ENCODE results near the gene MED12L. TPM values are rescaled to one million over a fixed set of nuclear protein-coding genes. Genes with fewer than 3 reads are reported as not detected.

The MED12L gene
- total and polyA plus RNA-seq, 8 donors: 0.08 to 0.88 (median 0.45) TPM

DNA sequence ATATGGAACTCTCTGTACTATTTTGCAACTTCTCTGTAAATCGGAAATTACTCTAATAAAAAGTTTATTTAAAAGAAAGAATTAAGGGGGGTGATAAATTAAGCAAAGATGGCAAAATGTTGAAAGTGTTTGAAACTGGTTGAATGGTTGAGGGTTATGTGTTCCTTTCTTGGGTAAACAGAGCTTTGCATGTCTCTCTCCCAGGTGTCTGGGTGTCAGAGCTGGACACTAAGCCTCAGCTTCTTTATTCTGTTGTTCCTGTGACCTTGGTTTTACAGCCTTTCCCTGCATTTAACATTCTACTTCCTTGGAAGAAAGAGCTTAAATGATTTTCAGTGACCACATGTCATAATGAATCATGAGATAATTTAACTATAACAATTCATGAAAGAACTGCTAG is 110.4 kb downstream of the MED12L start:
- Histone ChIP-seq H3K4me3 (no peak overlapping the region), H3K9me3 (no peaks in the 10 kb centered on the region), H3K4me1 (peaks cover 0 to 3% (median 0%) of the 10 kb centered on the region in 3 donors), H3K27me3 (no peaks in the 10 kb centered on the region), H3K27ac (no peak overlapping the region), H3K36me3 (no peaks in the 10 kb centered on the region)
- ATAC-seq (no peak), FAIRE-seq (no peak), DNase-seq (no peak)
- TF ChIP-seq, protein P1, sequence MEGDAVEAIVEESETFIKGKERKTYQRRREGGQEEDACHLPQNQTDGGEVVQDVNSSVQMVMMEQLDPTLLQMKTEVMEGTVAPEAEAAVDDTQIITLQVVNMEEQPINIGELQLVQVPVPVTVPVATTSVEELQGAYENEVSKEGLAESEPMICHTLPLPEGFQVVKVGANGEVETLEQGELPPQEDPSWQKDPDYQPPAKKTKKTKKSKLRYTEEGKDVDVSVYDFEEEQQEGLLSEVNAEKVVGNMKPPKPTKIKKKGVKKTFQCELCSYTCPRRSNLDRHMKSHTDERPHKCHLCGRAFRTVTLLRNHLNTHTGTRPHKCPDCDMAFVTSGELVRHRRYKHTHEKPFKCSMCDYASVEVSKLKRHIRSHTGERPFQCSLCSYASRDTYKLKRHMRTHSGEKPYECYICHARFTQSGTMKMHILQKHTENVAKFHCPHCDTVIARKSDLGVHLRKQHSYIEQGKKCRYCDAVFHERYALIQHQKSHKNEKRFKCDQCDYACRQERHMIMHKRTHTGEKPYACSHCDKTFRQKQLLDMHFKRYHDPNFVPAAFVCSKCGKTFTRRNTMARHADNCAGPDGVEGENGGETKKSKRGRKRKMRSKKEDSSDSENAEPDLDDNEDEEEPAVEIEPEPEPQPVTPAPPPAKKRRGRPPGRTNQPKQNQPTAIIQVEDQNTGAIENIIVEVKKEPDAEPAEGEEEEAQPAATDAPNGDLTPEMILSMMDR (IDR thresholded peaks at IDR 0.05): no peak
- intact Hi-C loops (cut with DNase I): no loop called here
- 71 to 74% methylated on average over 1 of the region's 1 CpG for WGBS, 2 donors

DNA sequence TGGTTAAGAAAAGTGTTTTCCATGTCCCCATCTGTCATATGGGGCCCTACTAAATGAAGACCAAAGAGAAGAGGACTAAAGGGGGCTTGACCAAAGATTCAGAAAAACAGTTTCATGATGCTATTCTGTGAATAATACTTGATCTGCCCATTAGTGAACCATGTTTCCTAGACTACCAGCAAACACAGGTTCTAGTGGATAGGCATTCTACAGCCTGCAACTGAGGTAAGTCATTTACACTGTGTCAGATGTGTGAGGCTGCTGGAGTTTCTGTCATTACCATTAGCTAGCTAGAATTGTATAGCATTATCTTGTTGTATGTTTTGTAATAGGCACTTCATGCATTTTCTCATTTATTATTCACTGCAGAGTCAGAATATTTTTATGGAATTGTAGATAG is 111.0 kb downstream of the MED12L start:
- no peak overlapping the region for H3K4me3 ChIP-seq
- peaks cover 0 to 3% (median 0%) of the 10 kb centered on the region in 3 donors for H3K4me1 ChIP-seq
- TF ChIP-seq, protein P1 (IDR thresholded peaks at IDR 0.05): no peak
- H3K36me3 ChIP-seq: no peaks in the 10 kb centered on the region
- FAIRE-seq (no peak), DNase-seq (no peak), ATAC-seq (no peak)
- no peaks in the 10 kb centered on the region for H3K27me3 ChIP-seq
- no peaks in the 10 kb centered on the region for H3K9me3 ChIP-seq
- intact Hi-C loops (cut with DNase I): no loop called here
- no peak overlapping the region for H3K27ac ChIP-seq

DNA sequence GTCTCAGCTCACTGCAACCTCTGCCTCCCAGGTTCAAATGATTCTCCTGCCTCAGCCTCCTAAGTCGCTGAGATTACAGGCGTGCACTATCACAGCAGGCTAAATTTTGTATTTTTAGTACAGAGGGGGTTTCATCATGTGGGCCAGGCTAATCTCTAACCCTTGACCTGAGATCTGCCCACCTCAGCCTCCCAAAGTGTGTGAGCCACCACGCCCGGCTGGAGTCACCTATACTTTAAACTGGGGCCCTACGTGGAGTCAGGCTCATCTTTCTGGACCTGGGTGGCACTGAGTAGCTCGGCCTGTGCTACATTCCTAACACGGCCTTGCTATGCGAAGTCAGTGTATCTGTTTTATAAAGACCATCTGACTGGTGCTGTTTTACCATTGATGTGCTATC is 111.8 kb downstream of the MED12L start:
- H3K4me3 ChIP-seq: no peak overlapping the region
- no peaks in the 10 kb centered on the region for H3K36me3 ChIP-seq
- TF ChIP-seq, protein P1 (IDR thresholded peaks at IDR 0.05): no peak
- ATAC-seq (no peak), DNase-seq (no peak), FAIRE-seq (no peak)
- 91 to 98% methylated on average over 8 of the region's 8 CpGs for WGBS, 2 donors
- peaks cover 0 to 3% (median 0%) of the 10 kb centered on the region in 3 donors for H3K4me1 ChIP-seq
- H3K27me3 ChIP-seq: no peaks in the 10 kb centered on the region
- H3K9me3 ChIP-seq: no peaks in the 10 kb centered on the region
- intact Hi-C loops (cut with DNase I): no loop called here
- no peak overlapping the region for H3K27ac ChIP-seq

DNA sequence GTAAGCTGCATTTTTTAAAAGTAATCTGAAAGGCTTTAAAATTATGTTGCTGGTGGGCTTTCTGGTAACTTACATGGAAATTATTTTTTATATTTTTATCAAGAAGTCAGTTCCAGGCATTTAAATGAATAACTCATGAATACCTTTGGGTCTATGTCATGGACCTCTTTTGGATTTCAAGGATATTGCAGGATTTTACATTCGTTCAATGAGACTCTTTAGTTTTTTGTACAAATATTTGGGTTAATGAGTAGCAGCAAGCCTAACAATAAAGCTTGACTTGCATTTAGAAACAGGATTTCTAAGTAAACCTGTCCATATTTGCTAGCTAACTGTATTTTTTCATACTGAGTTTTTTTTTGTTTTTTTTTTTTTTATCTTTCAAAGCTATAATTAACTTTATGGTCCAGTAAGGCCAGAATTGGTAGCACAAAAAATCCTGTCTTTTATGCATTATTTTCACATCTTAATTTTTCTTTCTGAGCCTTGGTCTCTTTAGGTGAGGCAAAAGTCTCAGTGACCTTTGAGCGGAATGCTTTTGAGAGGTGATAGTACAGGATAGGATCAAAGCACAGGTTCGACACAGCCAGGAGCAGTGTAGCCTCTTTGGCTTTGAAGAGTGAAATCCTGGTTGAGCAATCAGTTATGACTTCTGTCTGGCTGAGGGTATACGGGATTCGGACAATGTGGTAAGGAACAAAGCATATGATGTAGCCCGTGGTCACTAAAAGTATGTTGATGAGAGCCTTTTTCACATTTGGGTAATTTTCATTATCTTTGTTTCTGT is 112.7 kb downstream of the MED12L start:
- FAIRE-seq: no peak
- Histone ChIP-seq H3K4me1 (peaks cover 0 to 3% (median 0%) of the 10 kb centered on the region in 3 donors), H3K27me3 (no peaks in the 10 kb centered on the region), H3K27ac (no peak overlapping the region), H3K4me3 (no peak overlapping the region), H3K36me3 (no peaks in the 10 kb centered on the region), H3K9me3 (no peaks in the 10 kb centered on the region)
- 52 to 59% methylated on average over 6 of the region's 6 CpGs for WGBS, 2 donors
- ATAC-seq: peak in 1 of 4 donors; percentile 46
- no peak for DNase-seq
- intact Hi-C loops (cut with DNase I): no loop called here
- TF ChIP-seq, protein P1 (IDR thresholded peaks at IDR 0.05): no peak

- FAIRE-seq (no peak), ATAC-seq (no peak), DNase-seq (no peak)
- no peak overlapping the region for H3K4me3 ChIP-seq
- TF ChIP-seq, protein P1 (IDR thresholded peaks at IDR 0.05): no peak
- no peaks in the 10 kb centered on the region for H3K9me3 ChIP-seq
- intact Hi-C loops (cut with DNase I): no loop called here
- H3K27ac ChIP-seq: no peak overlapping the region
- 82 to 85% methylated on average over 5 of the region's 5 CpGs for WGBS, 2 donors
- H3K4me1 ChIP-seq: peaks cover 0 to 3% (median 0%) of the 10 kb centered on the region in 3 donors
- no peaks in the 10 kb centered on the region for H3K36me3 ChIP-seq
- no peaks in the 10 kb centered on the region for H3K27me3 ChIP-seq
Observed at GRCh38 chr3:151198849-151199248, 113.4 kb downstream of the MED12L start.
